Measurements from ENCODE around the gene VAV1.
"Not testable (repeated sequence)": the region's sequence is repeated elsewhere in the genome, so short reads cannot be mapped to it uniquely, and the experiment has no call there.

The VAV1 gene

GRCh38 chr19:6760606-6761005 is 11.9 kb upstream of the VAV1 start:
- no peak for DNase-seq

- DNase-seq, result no peak
These were observed 11.3 kb upstream of the VAV1 start for GRCh38 chr19:6761053-6761676.

DNA sequence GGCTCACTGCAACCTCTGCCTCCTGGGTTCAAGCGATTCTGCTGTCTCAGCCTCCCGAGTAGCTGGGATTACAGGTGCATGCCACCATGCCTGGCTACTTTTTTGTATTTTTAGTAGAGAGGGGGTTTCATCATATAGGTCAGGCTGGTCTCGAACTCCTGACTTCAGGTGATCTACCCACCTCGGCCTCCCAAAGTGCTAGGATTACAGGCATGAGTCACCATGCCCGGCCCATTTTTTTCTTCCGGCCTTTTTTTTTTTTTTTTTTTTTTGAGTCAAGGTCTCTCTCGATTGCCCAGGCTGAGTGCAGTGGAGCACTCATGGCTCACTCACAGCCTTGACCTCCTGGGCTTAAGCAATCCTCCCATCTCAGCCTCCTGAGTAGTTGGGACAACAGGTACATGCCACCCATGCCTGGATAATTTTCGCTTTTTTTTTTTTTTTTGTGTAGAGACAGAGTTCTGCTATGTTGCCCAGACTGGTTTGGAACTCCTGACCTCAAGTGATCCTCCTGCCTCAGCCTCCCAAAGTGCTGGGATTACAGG is 10.2 kb upstream of the VAV1 start:
- DNase-seq, result not testable (repeated sequence)

GRCh38 chr19:6765738-6766356 is 6.7 kb upstream of the VAV1 start:
- DNase-seq, result peak; percentile 52

DNA sequence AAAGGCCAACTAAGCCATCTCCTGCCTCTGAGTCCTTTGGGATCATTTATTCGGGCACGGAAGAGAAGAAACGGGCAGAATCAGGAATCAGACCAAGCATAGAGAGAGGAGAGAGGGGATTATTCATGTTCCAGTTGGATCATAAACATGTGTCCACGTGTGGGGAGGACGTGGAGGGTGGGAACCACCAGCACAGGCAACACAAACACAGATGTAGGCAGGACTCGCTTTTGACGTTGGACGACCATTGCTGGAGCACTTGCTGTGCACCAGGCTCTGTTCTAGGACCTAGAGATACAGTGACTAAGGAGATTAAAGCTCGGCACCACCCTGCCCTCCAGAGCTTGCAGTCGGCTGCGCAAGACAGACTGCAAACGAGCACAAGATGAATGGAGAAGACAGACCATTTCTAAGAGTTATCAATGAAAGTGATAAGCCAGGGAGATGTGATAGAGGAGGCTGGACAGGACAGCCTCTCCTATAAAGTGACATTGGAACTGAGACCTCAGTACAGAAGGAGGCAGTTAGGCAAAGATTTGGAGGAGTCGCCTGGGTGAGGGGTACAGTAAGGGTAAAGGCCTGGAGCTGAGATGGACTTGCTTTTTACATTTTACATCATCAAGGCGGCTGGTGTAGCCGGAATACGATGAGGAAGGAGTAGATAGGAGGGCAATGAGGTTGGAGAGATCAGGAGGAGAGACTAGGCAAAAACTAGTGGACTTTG is 6.0 kb upstream of the VAV1 start:
- DNase-seq, result no peak

DNA sequence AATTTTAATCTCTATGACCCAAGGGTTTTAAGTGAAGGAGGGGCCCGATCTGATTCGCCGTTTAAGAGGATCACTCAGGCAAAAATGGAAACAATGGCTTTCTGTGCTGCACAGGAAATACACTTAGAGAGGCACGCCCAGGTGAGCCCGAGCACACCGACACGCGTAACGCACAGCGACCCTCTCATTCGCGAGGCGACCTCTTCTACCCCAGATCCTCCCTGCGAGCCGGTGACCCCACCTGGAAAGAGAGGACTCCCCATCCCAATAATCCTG is 5.5 kb upstream of the VAV1 start:
- DNase-seq, result peak; percentile 12

GRCh38 chr19:6767357-6768235 is 4.9 kb upstream of the VAV1 start, which contains the start of gene SH2D3A:
TSS of gene SH2D3A (minus strand) at chr19:6767435. CDS start at chr19:6763748, 3,687 bp downstream.
- DNase-seq, result peak; percentile 29

- DNase-seq, result no peak
These were observed 4.2 kb upstream of the VAV1 start for GRCh38 chr19:6768236-6768785.

DNA sequence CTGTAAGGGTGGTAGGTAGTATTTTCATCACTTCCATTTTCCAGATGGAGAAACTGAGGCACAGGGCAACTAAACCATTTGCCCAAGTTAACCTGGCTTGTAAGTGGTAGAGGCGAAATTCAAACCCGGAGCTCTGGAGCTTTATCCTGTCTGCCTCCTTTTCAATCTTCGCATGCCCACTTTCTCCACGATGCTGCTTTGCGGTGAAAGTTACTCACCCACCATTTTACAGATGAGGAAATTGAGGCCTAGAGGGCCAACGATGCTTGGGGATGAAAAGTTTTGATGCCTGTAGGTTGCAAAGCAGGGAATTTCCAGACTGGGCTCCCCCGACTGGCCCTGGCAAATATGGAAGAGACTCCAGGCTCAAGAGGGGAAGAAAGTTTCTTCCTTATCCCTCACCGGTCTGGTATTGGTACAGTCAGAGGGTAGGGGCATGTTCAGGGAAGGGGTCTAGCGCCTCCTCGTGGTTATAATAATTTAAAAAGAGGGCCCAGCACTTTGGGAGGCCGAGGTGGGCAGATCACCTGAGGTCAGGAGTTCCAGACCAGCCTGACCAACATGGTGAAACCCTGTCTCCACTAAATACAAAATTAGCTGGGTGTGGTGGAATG is 3.4 kb upstream of the VAV1 start:
- no peak for DNase-seq

DNA sequence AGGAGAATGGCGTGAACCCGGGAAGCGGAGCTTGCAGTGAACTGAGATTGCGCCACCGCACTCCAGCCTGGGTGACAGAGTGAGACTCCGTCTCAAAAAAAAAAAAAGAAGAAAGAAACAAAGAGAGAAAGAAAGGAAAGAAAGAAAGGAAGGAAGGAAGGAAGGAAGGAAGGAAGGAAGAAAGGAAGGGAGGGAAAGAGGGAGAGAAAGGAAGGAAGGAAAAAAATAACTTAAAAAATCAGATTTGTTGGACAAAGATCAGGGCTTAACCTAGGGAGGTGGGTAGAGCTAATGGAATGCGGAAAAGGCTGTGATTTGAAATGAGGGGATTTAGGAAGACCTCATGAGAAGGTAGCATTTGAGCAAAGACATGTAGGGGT is 870 bp upstream of the VAV1 start:
- not testable (repeated sequence) for DNase-seq

- DNase-seq, result no peak
These were observed 386 bp downstream of the VAV1 start for GRCh38 chr19:6772866-6773322.

- DNase-seq, result no peak
These were observed 919 bp downstream of the VAV1 start for GRCh38 chr19:6773323-6773931.

DNA sequence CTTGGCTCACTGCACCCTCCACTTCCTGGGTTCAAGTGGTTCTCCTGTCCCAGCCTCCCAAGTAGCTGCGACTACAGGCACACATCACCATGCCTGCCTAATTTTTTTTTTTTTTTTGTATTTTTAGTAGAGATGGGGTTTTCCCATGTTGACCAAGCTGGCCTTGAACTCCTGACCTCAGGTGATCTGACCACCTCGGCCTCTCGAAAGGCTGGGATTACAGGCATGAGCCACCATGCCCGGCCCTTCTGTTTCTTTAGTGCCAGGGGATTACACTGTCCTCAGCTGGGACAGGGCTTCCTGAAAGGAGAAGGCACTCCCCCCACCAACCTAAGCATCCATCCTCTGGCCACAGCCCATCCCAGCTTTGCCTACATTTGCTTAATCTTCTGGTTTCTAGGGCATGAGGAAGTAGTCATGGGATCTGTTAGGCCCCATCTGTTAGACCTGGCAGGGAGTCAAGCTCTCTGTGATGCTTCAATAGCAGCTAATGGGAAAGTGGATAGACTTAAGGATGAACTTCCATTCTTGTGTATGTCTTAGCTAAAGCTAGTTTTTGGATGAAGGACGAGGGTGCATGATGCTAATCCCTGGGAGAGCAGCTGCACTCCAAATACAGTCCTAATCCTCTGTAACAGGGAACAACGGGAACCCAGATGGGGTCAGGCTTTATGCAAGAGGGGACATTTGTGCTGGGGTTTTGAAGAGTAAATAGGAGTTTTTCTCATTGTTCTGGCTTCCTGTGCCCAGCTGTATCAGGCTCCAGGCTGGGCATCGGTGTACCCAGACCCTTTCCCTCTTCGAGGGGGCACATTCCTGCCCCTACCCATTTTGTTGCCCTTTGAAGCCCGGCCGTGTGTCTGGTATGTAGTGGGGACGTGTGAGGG is 2.6 kb downstream of the VAV1 start:
- DNase-seq, result no peak

- DNase-seq, result not testable (repeated sequence)
These were observed 3.5 kb downstream of the VAV1 start for GRCh38 chr19:6776045-6776444.

GRCh38 chr19:6776999-6777398 is 4.5 kb downstream of the VAV1 start:
- no peak for DNase-seq

GRCh38 chr19:6777434-6777833 is 4.9 kb downstream of the VAV1 start:
- no peak for DNase-seq

- no peak for DNase-seq
These were observed 5.9 kb downstream of the VAV1 start for GRCh38 chr19:6778386-6778785.

DNA sequence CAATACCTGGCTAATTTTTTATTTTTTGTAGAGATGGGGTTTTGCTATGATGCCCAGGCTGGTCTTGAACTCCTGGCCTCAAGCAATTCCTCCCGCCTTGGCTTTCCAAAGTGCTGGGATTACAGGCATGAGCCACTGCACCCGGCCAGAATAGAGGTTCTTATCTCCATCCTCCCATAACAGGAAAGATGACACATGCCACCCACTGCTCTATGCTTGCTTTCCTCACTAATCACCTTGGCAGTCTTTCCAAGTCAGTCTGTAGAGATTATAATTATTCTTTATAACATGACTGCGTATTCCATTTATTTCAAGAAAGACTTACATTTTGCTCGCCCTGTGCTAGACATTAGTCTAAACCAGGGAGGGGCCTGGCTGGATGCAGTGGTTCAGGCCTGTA is 6.7 kb downstream of the VAV1 start:
- DNase-seq, result no peak

DNA sequence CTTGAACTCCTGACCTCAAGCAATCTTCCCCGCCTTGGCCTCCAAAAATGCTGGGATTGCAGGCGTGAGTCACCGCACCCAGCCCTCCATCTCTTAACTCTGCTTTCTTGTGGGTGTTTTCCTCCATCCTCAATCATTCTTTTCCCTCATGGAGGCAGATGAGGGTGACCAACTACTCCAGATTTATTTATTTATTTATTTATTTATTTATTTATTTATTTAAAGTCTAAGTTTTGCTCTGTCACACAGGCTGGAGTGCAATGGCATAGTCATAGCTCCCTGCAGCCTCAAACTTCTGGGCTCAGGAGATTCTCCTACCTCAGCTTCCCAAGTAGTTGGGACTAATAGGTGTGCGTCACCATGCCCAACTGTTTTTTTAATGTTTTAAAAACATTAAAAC is 14.9 kb downstream of the VAV1 start:
- no peak for DNase-seq

DNA sequence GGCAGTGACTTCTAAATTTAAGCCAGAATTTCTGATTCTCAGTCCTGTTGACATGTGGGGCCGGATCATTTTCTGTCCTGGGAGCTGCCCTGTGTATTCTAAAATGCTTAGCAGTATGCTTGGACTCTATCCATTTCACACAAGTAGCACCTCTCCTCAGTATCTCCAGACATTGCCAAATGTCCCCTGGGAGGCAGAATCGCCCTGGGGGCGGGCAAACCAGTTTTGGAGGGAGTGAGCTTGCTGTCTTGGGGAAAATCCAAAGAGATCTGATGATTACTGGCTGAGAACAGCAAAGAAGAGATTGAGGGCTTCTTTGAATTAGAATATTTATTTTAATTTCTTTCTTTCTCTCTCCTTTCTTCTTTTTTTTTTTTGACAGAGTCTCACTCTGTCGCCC is 16.4 kb downstream of the VAV1 start:
- DNase-seq, result no peak

Data from NCI-H1105 treated with DMSO at 0.1 percent for 48 hours (cell line).